A549 (cell line): ENCODE data around the gene ARPP19.

Experiments
- EHMT2 ChIP-seq: fragments of 200-600 bp; sonication (generic); IDR thresholded peaks from 2 replicates; pipeline ENCODE4 v1.6.1; 2016; ENCODE audit warnings: antibody characterized with exemption, low read depth, mild to moderate bottlenecking, moderate library complexity
- EP300 ChIP-seq, 2 experiments: fragments of >200 bp; sonication (Bioruptor Twin); formaldehyde crosslinking; IDR thresholded peaks; 2 replicates in 1 of 2; 3 replicates in 1 of 2; pipeline ENCODE4 v1.6.1; 2016 to 2017
- ESRRA ChIP-seq: fragments of 150-350 bp; IDR thresholded peaks from 2 replicates; pipeline ENCODE4 v1.6.1; 2014; ENCODE audit warnings: mild to moderate bottlenecking, low read length, borderline replicate concordance
- HMGXB4 ChIP-seq: fragments of 250-450 bp; sonication (Bioruptor Pico); IDR thresholded peaks from 2 replicates; pipeline ENCODE4 v1.5.0; 2021; ENCODE audit warnings: mild to moderate bottlenecking, moderate library complexity, borderline replicate concordance
- HOXA7 ChIP-seq: fragments of 250-450 bp; sonication (Bioruptor Pico); IDR thresholded peaks from 2 replicates; pipeline ENCODE4 v1.5.0; 2020; ENCODE audit warnings: mild to moderate bottlenecking, moderate library complexity
- JUN ChIP-seq, 2 experiments: fragments of >200 bp; sonication (Bioruptor Twin); formaldehyde crosslinking; IDR thresholded peaks; 2 replicates in 1 of 2; 3 replicates in 1 of 2; pipeline ENCODE4 v1.6.1; 2016 to 2017
- MAZ ChIP-seq: fragments of 150-350 bp; IDR thresholded peaks from 2 replicates; pipeline ENCODE4 v1.6.1; 2014; ENCODE audit warnings: antibody characterized with exemption, low read depth, low read length, borderline replicate concordance
- NR3C1 ChIP-seq: fragments of >200 bp; sonication (Bioruptor Twin); formaldehyde crosslinking; IDR thresholded peaks from 3 replicates; pipeline ENCODE4 v1.6.1; 2017
- PHF8 ChIP-seq: fragments of 200-600 bp; sonication (generic); IDR thresholded peaks from 2 replicates; pipeline ENCODE4 v1.6.1; 2016; ENCODE audit warnings: low read depth, mild to moderate bottlenecking, antibody characterized with exemption, moderate library complexity, borderline replicate concordance
- RAD21 ChIP-seq, 2 experiments: fragments of >200 bp in 1 of 2; sonication (Bioruptor Twin) in 1 of 2; formaldehyde crosslinking in 1 of 2; IDR thresholded peaks in 1 of 2; conservative IDR thresholded peaks in 1 of 2; 2 replicates in 1 of 2; 3 replicates in 1 of 2; pipeline ENCODE4 v1.6.1; 2012 to 2018; ENCODE audit warnings: inconsistent platforms in 1 of 2
- RARB ChIP-seq: fragments of 250-450 bp; sonication (Bioruptor Pico); IDR thresholded peaks from 2 replicates; pipeline ENCODE4 v1.8.0; 2021; ENCODE audit warnings: mild to moderate bottlenecking, moderate library complexity
- RCOR1 ChIP-seq: fragments of 150-350 bp; IDR thresholded peaks from 2 replicates; pipeline ENCODE4 v1.6.1; 2014; ENCODE audit warnings: antibody characterized with exemption, low read length, low read depth
- TF ChIP-seq, protein P1 (sequence below): fragments of >200 bp; sonication (Bioruptor Twin); formaldehyde crosslinking; IDR thresholded peaks from 3 replicates; pipeline ENCODE4 v1.5.1; 2016
- TF ChIP-seq, protein P2 (sequence below): fragments of >200 bp; sonication (Bioruptor Twin); formaldehyde crosslinking; IDR thresholded peaks from 3 replicates; pipeline ENCODE4 v1.6.1; 2016

- TF ChIP-seq RARB (CRISPR knock-in tag) (no peak), EHMT2 (no peak), PHF8 (no peak), ESRRA (no peak), RCOR1 (no peak), MAZ (no peak), RAD21 (conservative IDR thresholded peaks at IDR 0.05 in 1 of 2, IDR thresholded peaks at IDR 0.05 in 1 of 2) (no peak), NR3C1 (no peak), HOXA7 (CRISPR knock-in tag) (no peak), JUN (IDR thresholded peaks at IDR 0.05) (no peak), HMGXB4 (no peak), EP300 (IDR thresholded peaks at IDR 0.05) (no peak)
- TF ChIP-seq, protein P1, sequence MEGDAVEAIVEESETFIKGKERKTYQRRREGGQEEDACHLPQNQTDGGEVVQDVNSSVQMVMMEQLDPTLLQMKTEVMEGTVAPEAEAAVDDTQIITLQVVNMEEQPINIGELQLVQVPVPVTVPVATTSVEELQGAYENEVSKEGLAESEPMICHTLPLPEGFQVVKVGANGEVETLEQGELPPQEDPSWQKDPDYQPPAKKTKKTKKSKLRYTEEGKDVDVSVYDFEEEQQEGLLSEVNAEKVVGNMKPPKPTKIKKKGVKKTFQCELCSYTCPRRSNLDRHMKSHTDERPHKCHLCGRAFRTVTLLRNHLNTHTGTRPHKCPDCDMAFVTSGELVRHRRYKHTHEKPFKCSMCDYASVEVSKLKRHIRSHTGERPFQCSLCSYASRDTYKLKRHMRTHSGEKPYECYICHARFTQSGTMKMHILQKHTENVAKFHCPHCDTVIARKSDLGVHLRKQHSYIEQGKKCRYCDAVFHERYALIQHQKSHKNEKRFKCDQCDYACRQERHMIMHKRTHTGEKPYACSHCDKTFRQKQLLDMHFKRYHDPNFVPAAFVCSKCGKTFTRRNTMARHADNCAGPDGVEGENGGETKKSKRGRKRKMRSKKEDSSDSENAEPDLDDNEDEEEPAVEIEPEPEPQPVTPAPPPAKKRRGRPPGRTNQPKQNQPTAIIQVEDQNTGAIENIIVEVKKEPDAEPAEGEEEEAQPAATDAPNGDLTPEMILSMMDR = no peak
- TF ChIP-seq, protein P2, sequence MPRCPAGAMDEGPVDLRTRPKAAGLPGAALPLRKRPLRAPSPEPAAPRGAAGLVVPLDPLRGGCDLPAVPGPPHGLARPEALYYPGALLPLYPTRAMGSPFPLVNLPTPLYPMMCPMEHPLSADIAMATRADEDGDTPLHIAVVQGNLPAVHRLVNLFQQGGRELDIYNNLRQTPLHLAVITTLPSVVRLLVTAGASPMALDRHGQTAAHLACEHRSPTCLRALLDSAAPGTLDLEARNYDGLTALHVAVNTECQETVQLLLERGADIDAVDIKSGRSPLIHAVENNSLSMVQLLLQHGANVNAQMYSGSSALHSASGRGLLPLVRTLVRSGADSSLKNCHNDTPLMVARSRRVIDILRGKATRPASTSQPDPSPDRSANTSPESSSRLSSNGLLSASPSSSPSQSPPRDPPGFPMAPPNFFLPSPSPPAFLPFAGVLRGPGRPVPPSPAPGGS = no peak
These were observed 69.3 kb downstream of the ARPP19 start for GRCh38 chr15:52499506-52499905.
